Natural killer cell (primary cell): Measurements from ENCODE around the gene SCN3B. TPM values are rescaled to one million over a fixed set of nuclear protein-coding genes. Genes with fewer than 3 reads are reported as not detected.

ENCODE experiments used
- ATAC-seq, 3 donors: fragments of 150-1000 bp in 2 of 3; fragments of 200-7000 bp in 1 of 3; cut with Tn5 transposase; 1 replicate in 1 of 3; 2 replicates in 2 of 3; pipeline ENCODE4 v1.10.0; 2021; ENCODE audit warnings: mild to moderate bottlenecking in 2 of 3, moderate library complexity in 2 of 3
- DNase-seq, 2 donors: peaks; one replicate each; pipeline versions ENCODE4 v3.0.0 to v3.0.0-alpha.2; 2013 to 2021; ENCODE audit warnings: mixed read lengths in 1 of 2
- H3K27ac ChIP-seq: one replicate; pipeline ENCODE4 v1.5.1; 2013; ENCODE audit warnings: mild to moderate bottlenecking, low read length
- H3K27me3 ChIP-seq: one replicate; pipeline ENCODE4 v1.6.1; 2013; ENCODE audit warnings: low read length; ENCODE audit not compliant: control insufficient read depth, insufficient read depth
- H3K36me3 ChIP-seq: one replicate; pipeline ENCODE4 v1.6.1; 2013; ENCODE audit warnings: low read length; ENCODE audit not compliant: control insufficient read depth, insufficient read depth
- H3K4me1 ChIP-seq: one replicate; pipeline ENCODE4 v1.6.1; 2013; ENCODE audit warnings: low read length; ENCODE audit not compliant: control insufficient read depth, insufficient read depth
- H3K4me3 ChIP-seq: one replicate; pipeline ENCODE4 v1.5.1; 2013; ENCODE audit warnings: low read length
- H3K9me3 ChIP-seq: one replicate; pipeline ENCODE4 v1.6.1; 2013; ENCODE audit warnings: low read length; ENCODE audit not compliant: control insufficient read depth, insufficient read depth
- H3K27ac Mint-ChIP-seq, 2 donors: one replicate each; pipeline ENCODE4 v1.8.0; 2022; ENCODE audit warnings: mild to moderate bottlenecking in 2 of 2, mixed read lengths in 2 of 2, moderate library complexity in 1 of 2
- H3K27me3 Mint-ChIP-seq, 2 donors: one replicate each; pipeline ENCODE4 v1.8.0; 2022; ENCODE audit warnings: low read depth in 2 of 2, mixed read lengths in 2 of 2
- H3K36me3 Mint-ChIP-seq: one replicate; pipeline ENCODE4 v1.8.0; 2022; ENCODE audit warnings: mixed read lengths
- H3K4me1 Mint-ChIP-seq, 2 donors: one replicate each; pipeline ENCODE4 v1.8.0; 2022; ENCODE audit warnings: mixed read lengths in 2 of 2
- H3K4me3 Mint-ChIP-seq: one replicate; pipeline ENCODE4 v1.8.0; 2022; ENCODE audit warnings: mild to moderate bottlenecking, moderate library complexity, mixed read lengths
- H3K9me3 Mint-ChIP-seq, 2 donors: one replicate each; pipeline ENCODE4 v1.8.0; 2022; ENCODE audit warnings: mixed read lengths in 2 of 2
- CTCF ChIP-seq: fragments of 200-600 bp; IDR thresholded peaks from one replicate; pipeline ENCODE4 v1.8.0; 2022; ENCODE audit warnings: antibody characterized with exemption
- WGBS: methylation state at CpG from one replicate; pipeline ENCODE4 v1.1.7; 2013; ENCODE audit warnings: missing lambda C conversion rate; ENCODE audit not compliant: insufficient coverage; 5-methylcytosine and 5-hydroxymethylcytosine counted together
- intact Hi-C: fragments of 100-400 bp; cut with micrococcal nuclease; formaldehyde crosslinking; loops from one replicate; pipeline ENCODE4 v1.14.2; 2022
- total RNA-seq, 4 donors: library from RNA; stranded (reverse); fragments of 120-200 nt in 1 of 4; gene quantifications; one replicate each; pipeline versions ENCODE4 v1.2.3 to v1.2.4, GENCODE V29; 2013 to 2022

SCN3B gene
- total RNA-seq, result not detected
- total RNA-seq (2013), result not detected

- peak within 1 kb of the TSS; percentile 25 for H3K4me3 ChIP-seq
- Mint-ChIP-seq H3K4me3 (peak within 1 kb of the TSS; percentile 61), H3K36me3 (peaks cover 18% of the 10 kb centered on the region), H3K4me1 (peaks cover 11 to 13% of the 10 kb centered on the region in 2 donors), H3K27me3 (peaks cover 33 to 34% of the 10 kb centered on the region in 2 donors), H3K9me3 (peaks cover 5 to 12% of the 10 kb centered on the region in 2 donors), H3K27ac (no peak within 1 kb of the TSS)
- intact Hi-C loops, result no loop called here
- H3K27ac ChIP-seq, result no peak within 1 kb of the TSS
- no peaks in the 10 kb centered on the region for H3K9me3 ChIP-seq
- peaks cover 13% of the 10 kb centered on the region for H3K4me1 ChIP-seq
- no peaks in the 10 kb centered on the region for H3K36me3 ChIP-seq
- ATAC-seq, result peak in 2 of 3 donors; percentile 41 to 45
- H3K27me3 ChIP-seq, result peaks cover 25% of the 10 kb centered on the region
- no peak for DNase-seq
- TF ChIP-seq CTCF, result no peak
- WGBS, result under 1% methylated on average over 44 of the region's 44 CpGs
Observed at GRCh38 chr11:123654566-123655081, at the start of gene SCN3B. Gene SCN3B (minus strand): TSS chr11:123654624. CDS start chr11:123653801, 823 bp downstream.

DNA sequence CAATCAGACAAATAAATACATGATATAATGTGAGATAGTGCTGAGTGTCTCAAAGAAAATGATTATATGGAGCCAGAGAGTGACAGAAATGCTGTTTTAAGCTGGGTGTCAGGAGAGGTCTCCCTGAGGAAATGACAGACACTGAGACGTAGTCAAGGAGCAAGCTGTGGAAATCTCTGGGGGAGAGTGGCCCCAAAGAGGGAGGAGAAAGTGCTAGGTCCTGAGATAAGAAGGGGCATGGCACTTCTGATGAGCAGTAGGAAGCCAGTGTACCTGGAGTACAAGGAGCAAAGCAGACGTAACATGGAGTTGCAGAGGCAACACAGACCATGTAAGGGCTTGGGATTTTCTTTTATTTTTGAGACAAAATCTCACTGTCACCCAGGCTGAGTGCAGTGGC lies 48.3 kb upstream of the SCN3B start:
- Mint-ChIP-seq H3K4me3 (no peak overlapping the region), H3K27me3 (peaks cover 4 to 6% of the 10 kb centered on the region in 2 donors), H3K9me3 (no peaks in the 10 kb centered on the region), H3K27ac (no peak overlapping the region), H3K4me1 (no peaks in the 10 kb centered on the region), H3K36me3 (no peaks in the 10 kb centered on the region)
- intact Hi-C loops, result no loop called here
- 78% methylated on average over 2 of the region's 2 CpGs for WGBS
- ATAC-seq (no peak), DNase-seq (no peak)
- Histone ChIP-seq H3K4me3 (no peak overlapping the region), H3K27me3 (no peaks in the 10 kb centered on the region), H3K36me3 (no peaks in the 10 kb centered on the region), H3K27ac (no peak overlapping the region), H3K9me3 (no peaks in the 10 kb centered on the region), H3K4me1 (no peaks in the 10 kb centered on the region)
- no peak for TF ChIP-seq CTCF

DNA sequence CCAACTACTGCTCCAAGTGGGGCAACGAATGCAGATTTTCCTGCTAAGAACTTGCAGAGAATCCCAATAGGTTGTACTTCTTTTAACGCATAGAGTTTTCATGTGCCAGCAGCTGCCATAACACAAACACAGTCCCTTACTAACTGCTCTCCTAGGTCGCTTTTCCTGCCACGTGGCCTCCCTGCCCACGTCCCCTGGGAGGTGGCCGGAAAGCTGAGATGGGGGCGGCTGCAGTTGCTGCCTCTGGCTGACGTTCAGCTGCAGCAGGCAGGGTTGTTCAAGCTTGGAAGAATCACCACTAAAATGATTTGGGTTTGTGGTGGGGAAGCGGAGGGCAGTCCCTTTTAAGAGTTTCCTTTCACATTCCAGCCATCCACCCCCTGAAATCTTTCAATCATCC lies 47.7 kb upstream of the SCN3B start:
- Mint-ChIP-seq H3K4me3 (no peak overlapping the region), H3K36me3 (no peaks in the 10 kb centered on the region), H3K27ac (no peak overlapping the region), H3K27me3 (peaks cover 6 to 8% of the 10 kb centered on the region in 2 donors), H3K4me1 (no peaks in the 10 kb centered on the region), H3K9me3 (no peaks in the 10 kb centered on the region)
- no peak for TF ChIP-seq CTCF
- DNase-seq (no peak), ATAC-seq (no peak)
- intact Hi-C loops, result no loop called here
- 73% methylated on average over 8 of the region's 9 CpGs for WGBS
- Histone ChIP-seq H3K27ac (no peak overlapping the region), H3K9me3 (no peaks in the 10 kb centered on the region), H3K4me3 (no peak overlapping the region), H3K27me3 (no peaks in the 10 kb centered on the region), H3K4me1 (no peaks in the 10 kb centered on the region), H3K36me3 (no peaks in the 10 kb centered on the region)

- 57% methylated on average over 3 of the region's 3 CpGs for WGBS
- no peaks in the 10 kb centered on the region for H3K4me1 Mint-ChIP-seq
- ATAC-seq, result no peak
Observed at GRCh38 chr11:123700772-123701171, 46.3 kb upstream of the SCN3B start.

More at GRCh38 chr11:123700772-123701171, 46.3 kb upstream of the SCN3B start:
- intact Hi-C loops, result no loop called here
- H3K9me3 ChIP-seq, result no peaks in the 10 kb centered on the region
- no peak overlapping the region for H3K27ac ChIP-seq
- H3K4me3 Mint-ChIP-seq, result no peak overlapping the region
- H3K4me3 ChIP-seq, result no peak overlapping the region
- DNase-seq, result no peak
- H3K36me3 ChIP-seq, result no peaks in the 10 kb centered on the region
- peaks cover 10 to 12% of the 10 kb centered on the region in 2 donors for H3K27me3 Mint-ChIP-seq
- no peak for TF ChIP-seq CTCF
- no peaks in the 10 kb centered on the region for H3K4me1 ChIP-seq
- no peaks in the 10 kb centered on the region for H3K9me3 Mint-ChIP-seq
- no peaks in the 10 kb centered on the region for H3K36me3 Mint-ChIP-seq
- no peak overlapping the region for H3K27ac Mint-ChIP-seq
- no peaks in the 10 kb centered on the region for H3K27me3 ChIP-seq
